ENCODE data around the gene RHOV.

The RHOV gene

DNA sequence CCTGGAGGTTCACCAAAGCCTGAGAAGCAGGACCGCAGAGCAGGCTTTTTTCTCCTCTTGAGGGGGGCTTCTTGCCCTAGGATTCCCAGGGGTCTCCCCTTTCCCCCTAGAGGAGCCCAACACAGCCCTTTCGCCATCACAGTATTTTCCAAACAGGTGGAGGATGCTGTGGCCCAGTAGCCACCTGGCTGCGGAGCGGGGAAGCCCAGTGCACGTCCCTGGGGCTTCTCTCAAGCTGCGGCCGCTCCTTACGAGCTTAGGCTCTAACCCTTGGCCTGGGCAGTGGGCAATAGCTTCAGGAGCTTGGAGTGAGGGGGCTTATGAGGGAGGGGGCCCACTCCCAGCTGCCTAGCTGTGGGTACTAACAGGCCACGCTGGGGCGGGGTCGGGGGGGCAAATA is 43.6 kb upstream of the RHOV start:
- TF ChIP-seq, protein P1, sequence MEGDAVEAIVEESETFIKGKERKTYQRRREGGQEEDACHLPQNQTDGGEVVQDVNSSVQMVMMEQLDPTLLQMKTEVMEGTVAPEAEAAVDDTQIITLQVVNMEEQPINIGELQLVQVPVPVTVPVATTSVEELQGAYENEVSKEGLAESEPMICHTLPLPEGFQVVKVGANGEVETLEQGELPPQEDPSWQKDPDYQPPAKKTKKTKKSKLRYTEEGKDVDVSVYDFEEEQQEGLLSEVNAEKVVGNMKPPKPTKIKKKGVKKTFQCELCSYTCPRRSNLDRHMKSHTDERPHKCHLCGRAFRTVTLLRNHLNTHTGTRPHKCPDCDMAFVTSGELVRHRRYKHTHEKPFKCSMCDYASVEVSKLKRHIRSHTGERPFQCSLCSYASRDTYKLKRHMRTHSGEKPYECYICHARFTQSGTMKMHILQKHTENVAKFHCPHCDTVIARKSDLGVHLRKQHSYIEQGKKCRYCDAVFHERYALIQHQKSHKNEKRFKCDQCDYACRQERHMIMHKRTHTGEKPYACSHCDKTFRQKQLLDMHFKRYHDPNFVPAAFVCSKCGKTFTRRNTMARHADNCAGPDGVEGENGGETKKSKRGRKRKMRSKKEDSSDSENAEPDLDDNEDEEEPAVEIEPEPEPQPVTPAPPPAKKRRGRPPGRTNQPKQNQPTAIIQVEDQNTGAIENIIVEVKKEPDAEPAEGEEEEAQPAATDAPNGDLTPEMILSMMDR (IDR thresholded peaks at IDR 0.05; ENCODE audit: low read depth, low read length, missing control alignments) = no peak
- DNase-seq (ENCODE audit: low read depth) = no peak
- no peak overlapping the region for H3K4me3 ChIP-seq (ENCODE audit: low read depth, low read length)

DNA sequence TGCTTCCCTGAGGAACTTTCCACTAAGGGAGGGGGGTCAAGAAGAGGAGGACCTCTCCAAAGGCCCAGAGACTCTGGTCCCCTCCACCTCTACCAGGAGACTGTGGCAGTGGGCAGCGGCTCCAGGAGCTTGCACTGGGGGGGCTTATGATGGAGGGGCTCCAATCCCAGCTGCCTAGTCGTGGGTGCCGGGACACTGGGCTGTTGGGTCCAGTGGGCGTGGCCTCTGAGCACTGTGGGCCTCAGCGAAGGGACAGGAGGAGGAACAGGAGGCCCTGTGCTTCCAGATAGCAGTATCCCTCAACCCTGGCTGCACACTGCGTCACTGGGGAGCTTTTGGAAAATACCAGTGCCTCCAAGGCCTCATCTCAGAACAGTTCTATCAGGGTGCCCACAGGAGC is 41.6 kb upstream of the RHOV start:
- no peak overlapping the region for H3K4me3 ChIP-seq (ENCODE audit: low read depth, low read length)
- DNase-seq (ENCODE audit: low read depth) = no peak
- TF ChIP-seq, protein P1 (IDR thresholded peaks at IDR 0.05; ENCODE audit: low read depth, low read length, missing control alignments) = no peak

DNA sequence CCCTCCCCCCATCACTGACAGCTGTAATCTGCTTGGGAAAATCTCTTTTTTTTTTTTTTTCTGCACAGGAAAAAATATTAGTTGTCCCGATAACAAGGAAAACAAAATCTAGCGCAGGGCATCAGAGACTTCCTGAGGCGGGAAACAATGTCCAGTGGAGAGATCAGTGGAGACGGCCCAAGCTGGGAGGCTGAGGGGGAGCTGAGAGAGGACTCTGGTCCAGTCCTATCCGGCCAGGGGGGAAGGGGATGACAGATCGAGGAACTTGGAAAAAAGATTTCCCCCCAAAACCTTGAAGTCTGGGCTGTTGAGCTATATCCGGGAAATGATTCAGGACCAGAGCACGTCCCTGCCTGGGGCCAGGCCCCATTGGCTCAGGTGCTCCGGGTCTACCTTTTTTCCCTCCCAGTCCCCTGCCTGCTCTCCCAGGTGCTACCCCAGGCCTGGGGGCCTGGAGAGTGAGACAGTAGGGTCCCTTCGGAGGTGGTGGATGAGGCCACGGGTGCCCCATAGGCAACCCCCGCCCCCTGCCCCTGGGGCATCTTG is 41.2 kb upstream of the RHOV start:
- TF ChIP-seq, protein P1 (IDR thresholded peaks at IDR 0.05; ENCODE audit: low read depth, low read length, missing control alignments) = no peak
- DNase-seq (ENCODE audit: low read depth) = no peak
- H3K4me3 ChIP-seq (ENCODE audit: low read depth, low read length) = no peak overlapping the region

DNA sequence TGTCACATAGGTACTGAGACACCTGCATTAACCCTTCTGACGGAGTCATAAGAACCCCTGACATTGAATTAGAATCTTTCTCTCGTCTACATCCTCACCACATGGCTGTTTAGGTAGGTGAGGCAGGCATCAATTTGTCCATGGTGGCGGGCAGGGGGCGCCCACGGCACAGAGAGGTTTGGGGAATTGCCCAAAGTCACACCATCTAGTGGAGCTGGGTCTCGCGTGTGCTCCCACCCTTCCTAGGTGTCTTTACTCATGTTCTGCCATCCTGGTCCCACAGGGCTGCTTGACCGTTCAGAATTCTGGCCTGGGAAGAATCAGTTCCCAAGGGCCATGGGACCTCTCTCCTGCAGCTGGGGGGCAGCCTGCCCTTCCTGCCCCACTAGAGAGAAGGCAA is 40.5 kb upstream of the RHOV start:
- TF ChIP-seq, protein P1 (IDR thresholded peaks at IDR 0.05; ENCODE audit: low read depth, low read length, missing control alignments) = peak; percentile 56
- DNase-seq (ENCODE audit: low read depth) = no peak
- no peak overlapping the region for H3K4me3 ChIP-seq (ENCODE audit: low read depth, low read length)

DNA sequence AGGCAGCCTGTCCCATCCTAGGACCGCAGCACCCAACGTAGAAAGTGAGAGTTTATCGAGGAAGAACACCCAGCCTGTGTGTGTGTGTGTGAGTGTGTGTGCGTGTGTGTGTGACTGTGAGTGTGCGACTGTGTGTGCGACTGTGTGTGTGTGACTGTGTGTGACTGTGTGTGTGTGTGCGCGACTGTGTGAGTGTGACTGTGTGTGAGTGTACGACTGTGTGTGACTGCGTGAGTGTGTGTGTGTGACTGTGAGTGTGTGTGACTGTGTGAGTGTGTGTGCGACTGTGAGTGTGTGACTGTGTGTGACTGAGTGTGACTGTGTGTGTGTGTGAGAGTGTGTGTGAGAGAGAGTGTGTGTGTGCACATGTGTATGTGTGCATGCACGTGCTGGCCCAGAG is 40.0 kb upstream of the RHOV start:
- TF ChIP-seq, protein P1 (IDR thresholded peaks at IDR 0.05; ENCODE audit: low read depth, low read length, missing control alignments) = no peak
- no peak overlapping the region for H3K4me3 ChIP-seq (ENCODE audit: low read depth, low read length)
- DNase-seq (ENCODE audit: low read depth) = no peak

DNA sequence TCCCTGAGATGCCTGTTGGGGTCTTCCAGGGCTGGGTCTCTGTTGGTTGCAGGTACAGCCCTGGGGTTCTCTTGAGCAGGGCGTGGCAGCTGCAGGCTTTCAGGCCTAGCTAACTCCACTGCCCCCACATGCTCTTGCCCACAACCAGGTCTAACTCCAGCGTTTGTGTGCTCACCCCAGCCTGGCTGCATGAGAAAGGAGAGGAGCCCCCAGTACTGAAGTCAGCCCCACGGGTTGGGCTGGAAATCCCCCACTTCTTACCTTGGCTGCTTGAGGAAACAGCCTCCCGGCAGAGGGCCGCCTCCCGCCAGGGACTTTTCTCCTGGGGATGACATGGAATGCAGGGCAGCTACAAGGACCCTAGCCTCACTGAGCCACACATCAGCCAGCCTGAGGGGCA is 38.4 kb upstream of the RHOV start:
- TF ChIP-seq, protein P1 (IDR thresholded peaks at IDR 0.05; ENCODE audit: low read depth, low read length, missing control alignments) = no peak
- no peak overlapping the region for H3K4me3 ChIP-seq (ENCODE audit: low read depth, low read length)
- DNase-seq (ENCODE audit: low read depth) = no peak

DNA sequence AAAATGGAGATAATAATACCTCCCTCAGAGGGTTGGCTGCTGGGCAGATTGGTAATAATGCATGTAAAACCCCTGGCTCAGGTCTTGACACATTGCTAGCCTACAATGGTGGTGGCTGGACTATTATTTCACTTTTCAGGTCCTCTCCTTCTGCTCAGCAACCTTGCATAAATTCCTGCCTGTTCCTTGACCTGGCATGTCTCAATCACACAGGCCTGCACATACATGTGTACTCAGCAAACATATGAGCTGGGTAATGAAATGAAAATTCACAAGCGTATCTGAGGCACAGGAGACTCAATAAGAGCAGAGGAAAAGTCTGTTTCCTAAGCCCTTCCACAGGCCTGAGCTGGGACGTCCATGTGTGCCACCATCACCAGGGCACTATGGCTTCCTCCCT is 37.7 kb upstream of the RHOV start:
- H3K4me3 ChIP-seq (ENCODE audit: low read depth, low read length) = no peak overlapping the region
- no peak for DNase-seq (ENCODE audit: low read depth)
- TF ChIP-seq, protein P1 (IDR thresholded peaks at IDR 0.05; ENCODE audit: low read depth, low read length, missing control alignments) = no peak
